ENCODE results near the gene FGF14.

Gene FGF14

GRCh38 chr13:102367836-102368235, 34.0 kb downstream of the FGF14 start:
- DNase-seq (ENCODE audit: low read depth in 2 of 3, low spot score in 2 of 3) = no peak

- no peak for DNase-seq (ENCODE audit: low read depth in 2 of 3, low spot score in 2 of 3)
These were observed 40.7 kb downstream of the FGF14 start for GRCh38 chr13:102361113-102361512.

GRCh38 chr13:102359264-102359663, 42.6 kb downstream of the FGF14 start:
- no peak for DNase-seq (ENCODE audit: low read depth in 2 of 3, low spot score in 2 of 3)

- DNase-seq (ENCODE audit: low read depth in 2 of 3, low spot score in 2 of 3) = no peak
These were observed 46.6 kb downstream of the FGF14 start for GRCh38 chr13:102355251-102355650.

- DNase-seq (ENCODE audit: low read depth in 2 of 3, low spot score in 2 of 3) = no peak
These were observed 47.8 kb downstream of the FGF14 start for GRCh38 chr13:102354011-102354410.

GRCh38 chr13:102351521-102351920, 50.3 kb downstream of the FGF14 start:
- DNase-seq (ENCODE audit: low read depth in 2 of 3, low spot score in 2 of 3) = no peak

GRCh38 chr13:102347490-102347889, 54.4 kb downstream of the FGF14 start:
- DNase-seq (ENCODE audit: low read depth in 2 of 3, low spot score in 2 of 3) = no peak

- no peak for DNase-seq (ENCODE audit: low read depth in 2 of 3, low spot score in 2 of 3)
These were observed 55.1 kb downstream of the FGF14 start for GRCh38 chr13:102346769-102347168.

- no peak for DNase-seq (ENCODE audit: low read depth in 2 of 3, low spot score in 2 of 3)
These were observed 57.4 kb downstream of the FGF14 start for GRCh38 chr13:102344410-102344809.

GRCh38 chr13:102333320-102334198, 68.3 kb downstream of the FGF14 start:
- no peak for DNase-seq (ENCODE audit: low read depth in 2 of 3, low spot score in 2 of 3)

- no peak for DNase-seq (ENCODE audit: low read depth in 2 of 3, low spot score in 2 of 3)
These were observed 72.9 kb downstream of the FGF14 start for GRCh38 chr13:102328909-102329308.

- DNase-seq (ENCODE audit: low read depth in 2 of 3, low spot score in 2 of 3) = no peak
These were observed 74.7 kb downstream of the FGF14 start for GRCh38 chr13:102327119-102327617.

GRCh38 chr13:102326381-102327118, 75.3 kb downstream of the FGF14 start:
- DNase-seq (ENCODE audit: low read depth in 2 of 3, low spot score in 2 of 3) = no peak

- DNase-seq (ENCODE audit: low read depth in 2 of 3, low spot score in 2 of 3) = no peak
These were observed 76.5 kb downstream of the FGF14 start for GRCh38 chr13:102325321-102325720.

GRCh38 chr13:102323505-102323904, 78.3 kb downstream of the FGF14 start:
- DNase-seq (ENCODE audit: low read depth in 2 of 3, low spot score in 2 of 3) = no peak

GRCh38 chr13:102323012-102323411, 78.8 kb downstream of the FGF14 start:
- DNase-seq (ENCODE audit: low read depth in 2 of 3, low spot score in 2 of 3) = no peak

- DNase-seq (ENCODE audit: low read depth in 2 of 3, low spot score in 2 of 3) = no peak
These were observed 79.6 kb downstream of the FGF14 start for GRCh38 chr13:102322211-102322610.

- DNase-seq (ENCODE audit: low read depth in 2 of 3, low spot score in 2 of 3) = no peak
These were observed 83.6 kb downstream of the FGF14 start for GRCh38 chr13:102318233-102318632.

GRCh38 chr13:102317593-102317992, 84.3 kb downstream of the FGF14 start:
- DNase-seq (ENCODE audit: low read depth in 2 of 3, low spot score in 2 of 3) = no peak

GRCh38 chr13:102316732-102317131, 85.1 kb downstream of the FGF14 start:
- no peak for DNase-seq (ENCODE audit: low read depth in 2 of 3, low spot score in 2 of 3)

GRCh38 chr13:102312841-102313240, 89.0 kb downstream of the FGF14 start:
- DNase-seq (ENCODE audit: low read depth in 2 of 3, low spot score in 2 of 3) = no peak

- DNase-seq (ENCODE audit: low read depth in 2 of 3, low spot score in 2 of 3) = no peak
These were observed 89.9 kb downstream of the FGF14 start for GRCh38 chr13:102311901-102312300.
